Large intestine (tissue), 3 donors: ENCODE data around the gene BMAL2. TPM values are rescaled to one million over a fixed set of nuclear protein-coding genes. Genes with fewer than 3 reads are reported as not detected.

Experiments used
- DNase-seq, 2 donors: peaks; one replicate each; pipeline versions ENCODE4 v3.0.0 to v3.0.0-alpha.2; 2013
- H3K27ac ChIP-seq: one replicate; pipeline ENCODE4 v1.5.1; 2013; ENCODE audit warnings: low read length
- H3K27me3 ChIP-seq: 2 replicates; pipeline ENCODE4 v1.6.1; 2013; ENCODE audit warnings: low read length; ENCODE audit not compliant: control insufficient read depth, insufficient read depth
- H3K36me3 ChIP-seq: 2 replicates; pipeline ENCODE4 v1.6.1; 2013; ENCODE audit warnings: low read length; ENCODE audit not compliant: control insufficient read depth, insufficient read depth
- H3K4me1 ChIP-seq: one replicate; pipeline ENCODE4 v1.6.1; 2013; ENCODE audit warnings: low read length; ENCODE audit not compliant: control insufficient read depth, insufficient read depth
- H3K4me3 ChIP-seq: one replicate; pipeline ENCODE4 v1.5.1; 2013; ENCODE audit warnings: low read length
- H3K9me3 ChIP-seq: one replicate; pipeline ENCODE4 v1.6.1; 2013; ENCODE audit warnings: mild to moderate bottlenecking, low read depth, low read length, moderate library complexity; ENCODE audit not compliant: control insufficient read depth
- WGBS: methylation state at CpG from one replicate; pipeline ENCODE4 v1.1.5; 2013; ENCODE audit warnings: low lambda C conversion rate; ENCODE audit not compliant: insufficient coverage; 5-methylcytosine and 5-hydroxymethylcytosine counted together
- polyA plus RNA-seq: library from polyadenylated mRNA; unstranded; fragments of 120-200 nt; gene quantifications from one replicate; pipeline ENCODE4 v1.2.1, GENCODE V29; 2013

The BMAL2 gene
- polyA plus RNA-seq, 1 donor, result 6.5 TPM

DNA sequence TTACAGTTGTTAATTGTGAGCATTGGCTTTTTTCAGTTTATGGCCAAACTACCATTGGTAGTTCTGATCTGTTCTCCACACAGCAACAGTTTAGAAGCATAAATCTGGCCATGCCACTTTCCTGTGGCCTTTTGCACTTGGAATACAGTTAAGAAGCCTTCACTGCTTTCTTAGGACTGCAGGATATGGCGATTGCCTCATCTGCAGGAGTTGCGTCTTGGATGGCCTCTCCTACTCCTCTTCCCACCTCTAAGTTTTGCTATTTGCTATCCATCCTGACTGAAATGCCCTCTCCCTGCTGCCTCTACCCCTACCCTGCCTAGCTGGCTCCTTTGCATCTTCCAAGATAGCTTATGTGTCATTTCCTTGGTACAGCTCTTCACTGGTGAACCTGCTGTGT is 12.8 kb upstream of the BMAL2 start:
- DNase-seq, result no peak
- 100% methylated on average over 2 of the region's 2 CpGs for WGBS
- H3K4me3 ChIP-seq, result no peak overlapping the region
- no peaks in the 10 kb centered on the region for H3K4me1 ChIP-seq
- H3K36me3 ChIP-seq, result peaks cover 34% of the 10 kb centered on the region
- no peak overlapping the region for H3K27ac ChIP-seq
- no peaks in the 10 kb centered on the region for H3K9me3 ChIP-seq
- no peaks in the 10 kb centered on the region for H3K27me3 ChIP-seq

GRCh38 chr12:27324530-27324929 is 8.1 kb upstream of the BMAL2 start:
- no peak overlapping the region for H3K4me3 ChIP-seq
- no peak overlapping the region for H3K27ac ChIP-seq
- H3K4me1 ChIP-seq, result no peaks in the 10 kb centered on the region
- H3K9me3 ChIP-seq, result no peaks in the 10 kb centered on the region
- H3K36me3 ChIP-seq, result peaks cover 23% of the 10 kb centered on the region
- H3K27me3 ChIP-seq, result no peaks in the 10 kb centered on the region
- DNase-seq, result no peak

- peaks cover 15% of the 10 kb centered on the region for H3K27me3 ChIP-seq
- peaks cover 3% of the 10 kb centered on the region for H3K36me3 ChIP-seq
- no peak overlapping the region for H3K27ac ChIP-seq
- no peaks in the 10 kb centered on the region for H3K9me3 ChIP-seq
- H3K4me3 ChIP-seq, result no peak overlapping the region
- H3K4me1 ChIP-seq, result peaks cover 5% of the 10 kb centered on the region
- DNase-seq, result no peak
- WGBS, result 50% methylated on average over 1 of the region's 1 CpG
These were observed 1.8 kb upstream of the BMAL2 start for GRCh38 chr12:27330846-27331245.

DNA sequence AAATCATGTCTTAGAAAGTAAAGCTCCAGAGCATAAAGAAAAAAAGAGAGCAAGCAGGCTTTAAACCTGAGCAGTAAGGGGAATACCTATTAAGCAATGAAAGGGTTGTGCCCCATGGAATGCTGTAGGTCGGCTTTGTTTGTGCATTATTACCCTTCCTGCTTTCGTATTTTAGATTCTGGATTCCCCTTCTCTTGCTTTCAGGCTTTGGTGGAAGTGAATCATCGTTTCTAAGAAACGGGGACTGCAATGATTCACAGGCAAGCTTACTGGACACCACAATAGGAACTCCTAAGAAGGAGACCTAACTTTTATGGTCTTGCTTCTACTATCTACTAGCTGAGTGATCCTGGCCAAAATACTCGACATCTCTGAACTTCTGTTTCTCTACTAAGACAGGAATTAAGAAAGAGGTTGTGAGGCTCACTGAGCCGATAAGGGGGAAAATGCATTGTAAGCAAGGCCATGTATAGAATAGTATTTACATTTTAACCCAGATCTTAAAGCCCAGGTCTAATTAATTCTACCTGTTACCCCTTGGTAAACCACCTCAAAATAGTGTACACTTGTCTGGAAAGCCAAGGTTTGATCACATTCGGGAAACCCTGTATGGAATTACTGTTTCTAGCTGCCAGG is 1.2 kb upstream of the BMAL2 start:
- Histone ChIP-seq H3K27me3 (peaks cover 15% of the 10 kb centered on the region), H3K4me3 (no peak overlapping the region), H3K36me3 (peaks cover 3% of the 10 kb centered on the region), H3K9me3 (no peaks in the 10 kb centered on the region), H3K4me1 (peaks cover 5% of the 10 kb centered on the region), H3K27ac (no peak overlapping the region)
- WGBS, result no CpG with 5 or more reads among the region's 7 CpGs
- DNase-seq, result peak; percentile 37 to 71

- H3K27ac ChIP-seq, result no peak overlapping the region
- peaks cover 3% of the 10 kb centered on the region for H3K36me3 ChIP-seq
- peak overlapping the region; percentile 44 for H3K4me3 ChIP-seq
- peak in 1 of 2 donors; percentile 31 for DNase-seq
- peaks cover 15% of the 10 kb centered on the region for H3K27me3 ChIP-seq
- peaks cover 5% of the 10 kb centered on the region for H3K4me1 ChIP-seq
- no peaks in the 10 kb centered on the region for H3K9me3 ChIP-seq
- WGBS, result no CpG with 5 or more reads among the region's 3 CpGs
These were observed 710 bp upstream of the BMAL2 start for GRCh38 chr12:27331927-27332324.

- no peaks in the 10 kb centered on the region for H3K9me3 ChIP-seq
- H3K36me3 ChIP-seq, result peaks cover 3% of the 10 kb centered on the region
- WGBS, result no CpG with 5 or more reads among the region's 10 CpGs
- peak overlapping the region; percentile 44 for H3K4me3 ChIP-seq
- peaks cover 5% of the 10 kb centered on the region for H3K4me1 ChIP-seq
- peaks cover 15% of the 10 kb centered on the region for H3K27me3 ChIP-seq
- DNase-seq, result no peak
- no peak overlapping the region for H3K27ac ChIP-seq
These were observed 276 bp upstream of the BMAL2 start for GRCh38 chr12:27332407-27332713.

DNA sequence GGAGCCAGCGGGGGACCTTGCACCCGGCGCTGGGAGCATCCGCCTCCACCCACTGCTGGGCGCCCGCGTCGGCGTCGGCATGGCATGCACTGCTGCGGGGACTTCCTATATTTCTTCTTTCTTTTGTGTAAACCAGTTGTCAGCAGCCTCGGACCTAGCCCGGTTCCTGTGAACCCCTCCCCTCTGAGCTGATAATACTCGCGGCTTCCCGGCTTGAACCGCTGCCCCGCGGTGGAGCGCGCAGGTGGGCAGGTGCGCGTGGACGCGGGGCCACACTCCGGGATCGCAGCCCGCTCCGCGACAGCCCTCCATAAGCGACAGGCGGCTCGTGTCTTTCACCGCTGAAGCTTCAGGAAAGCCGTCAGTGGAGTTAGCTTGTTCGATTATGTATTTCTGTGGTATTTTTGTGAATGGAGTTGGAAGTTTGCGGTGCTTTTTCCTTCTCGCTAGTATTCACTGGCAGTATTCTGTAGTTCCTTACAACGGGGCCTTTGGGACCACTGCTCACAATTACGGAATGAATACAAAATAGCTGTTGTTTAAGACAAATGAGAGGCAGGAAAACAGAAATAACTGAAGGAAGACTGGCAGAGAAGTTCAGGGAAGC is 870 bp downstream of the BMAL2 start:
- Histone ChIP-seq H3K27ac (peak overlapping the region; percentile 30), H3K27me3 (peaks cover 15% of the 10 kb centered on the region), H3K9me3 (no peaks in the 10 kb centered on the region), H3K36me3 (no peaks in the 10 kb centered on the region), H3K4me3 (peak overlapping the region; percentile 56), H3K4me1 (peaks cover 5% of the 10 kb centered on the region)
- DNase-seq, result peak; percentile 12 to 67
- WGBS, result no CpG with 5 or more reads among the region's 40 CpGs

DNA sequence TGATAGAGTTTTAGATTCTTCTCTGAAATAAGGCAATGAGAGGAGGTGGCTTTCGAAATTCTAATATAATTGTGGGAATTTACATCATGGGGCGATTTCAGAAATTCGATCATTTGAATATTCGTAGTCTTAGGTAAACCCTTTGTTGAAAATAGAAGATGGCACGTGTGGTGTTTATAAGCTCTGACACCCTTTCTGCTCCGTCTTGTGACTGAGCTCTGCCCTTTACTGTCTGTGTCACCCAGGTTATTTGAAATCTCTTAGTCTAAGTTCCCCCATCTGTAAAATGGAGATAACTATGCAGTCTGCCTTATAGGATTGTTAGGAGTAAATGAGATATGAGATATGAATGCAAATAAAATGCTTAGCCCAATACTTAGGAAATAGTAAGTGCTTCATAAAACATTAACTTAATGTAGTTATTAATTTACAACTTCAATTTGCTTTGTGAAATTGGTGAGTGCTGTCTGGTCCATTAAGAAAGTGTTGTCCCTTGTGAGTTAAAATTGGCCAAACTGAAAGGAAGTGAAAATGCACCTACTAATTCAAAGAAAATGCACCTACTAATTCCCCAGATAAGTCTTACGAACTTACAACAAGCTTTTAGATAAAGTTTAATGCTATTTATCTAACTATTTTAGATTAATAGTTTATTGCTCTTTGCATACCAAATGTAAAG is 1.5 kb downstream of the BMAL2 start:
- Histone ChIP-seq H3K4me3 (peak overlapping the region; percentile 56), H3K27me3 (peaks cover 15% of the 10 kb centered on the region), H3K4me1 (peaks cover 5% of the 10 kb centered on the region), H3K9me3 (no peaks in the 10 kb centered on the region), H3K36me3 (no peaks in the 10 kb centered on the region), H3K27ac (peak overlapping the region; percentile 30)
- WGBS, result 17% methylated on average over 1 of the region's 7 CpGs
- peak; percentile 47 to 79 for DNase-seq

DNA sequence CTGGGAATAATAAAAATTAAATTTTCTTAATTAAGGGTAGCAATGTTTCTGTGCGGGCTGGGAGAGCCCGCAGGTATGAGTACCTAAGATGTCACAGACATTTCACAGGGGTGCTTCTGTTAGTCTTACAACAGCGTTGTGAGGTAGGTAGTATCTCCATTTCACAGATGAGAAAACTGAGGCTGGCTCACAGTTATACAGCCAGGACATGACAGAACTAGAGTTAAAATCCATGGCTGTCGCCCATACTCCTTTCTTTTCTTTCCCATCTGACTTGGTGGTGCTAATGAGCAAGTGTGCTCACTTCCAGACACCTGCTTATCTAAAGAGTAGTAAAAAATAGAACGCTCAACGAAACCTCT is 2.1 kb downstream of the BMAL2 start:
- H3K9me3 ChIP-seq, result no peaks in the 10 kb centered on the region
- H3K27ac ChIP-seq, result no peak overlapping the region
- H3K4me1 ChIP-seq, result peaks cover 5% of the 10 kb centered on the region
- 63% methylated on average over 2 of the region's 6 CpGs for WGBS
- peaks cover 15% of the 10 kb centered on the region for H3K27me3 ChIP-seq
- H3K4me3 ChIP-seq, result no peak overlapping the region
- DNase-seq, result no peak
- H3K36me3 ChIP-seq, result no peaks in the 10 kb centered on the region

- 67% methylated on average over 1 of the region's 5 CpGs for WGBS
- DNase-seq, result no peak
- Histone ChIP-seq H3K27ac (no peak overlapping the region), H3K36me3 (no peaks in the 10 kb centered on the region), H3K27me3 (peaks cover 15% of the 10 kb centered on the region), H3K9me3 (no peaks in the 10 kb centered on the region), H3K4me3 (no peak overlapping the region), H3K4me1 (peaks cover 5% of the 10 kb centered on the region)
These were observed 3.0 kb downstream of the BMAL2 start for GRCh38 chr12:27335364-27336281.
